ENCODE results near the gene RBM38.

GRCh38 chr20:57347393-57347792, 43.8 kb upstream of the RBM38 start:
- TF ChIP-seq CTCF (IDR thresholded peaks at IDR 0.05) (no peak), POLR2A (IDR thresholded peaks at IDR 0.05) (no peak)

All from thyroid gland (tissue), 4 donors.